HUDEP-2 (cell line): ENCODE measurements around the gene TTLL12.

ENCODE experiments used
- DNase-seq, 76 experiments: peaks; one replicate each; lab custom pipeline; 2025; ENCODE audit not compliant: unreplicated experiment in 76 of 76; lab: John Stamatoyannopoulos, UW

The TTLL12 gene

DNA sequence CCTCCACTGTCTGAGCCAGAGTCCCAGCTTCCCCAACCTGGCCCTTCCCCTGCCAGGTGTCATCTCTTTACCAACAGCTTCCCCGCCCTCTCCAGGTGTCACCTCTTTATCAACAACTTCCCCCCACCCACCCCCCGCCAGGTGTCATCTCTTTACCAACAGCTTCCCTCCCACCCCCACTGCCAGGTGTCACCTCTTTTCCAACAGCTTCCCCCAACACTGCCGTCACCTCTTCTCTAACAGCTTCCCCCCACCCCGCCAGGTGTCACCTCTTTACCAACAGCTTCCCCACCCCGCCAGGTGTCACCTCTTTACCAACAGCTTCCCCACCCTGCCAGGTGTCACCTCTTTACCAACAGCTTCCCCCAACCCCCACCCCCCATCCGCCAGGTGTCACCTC, 29.8 kb upstream of the TTLL12 start:
- DNase-seq, result no peak

DNA sequence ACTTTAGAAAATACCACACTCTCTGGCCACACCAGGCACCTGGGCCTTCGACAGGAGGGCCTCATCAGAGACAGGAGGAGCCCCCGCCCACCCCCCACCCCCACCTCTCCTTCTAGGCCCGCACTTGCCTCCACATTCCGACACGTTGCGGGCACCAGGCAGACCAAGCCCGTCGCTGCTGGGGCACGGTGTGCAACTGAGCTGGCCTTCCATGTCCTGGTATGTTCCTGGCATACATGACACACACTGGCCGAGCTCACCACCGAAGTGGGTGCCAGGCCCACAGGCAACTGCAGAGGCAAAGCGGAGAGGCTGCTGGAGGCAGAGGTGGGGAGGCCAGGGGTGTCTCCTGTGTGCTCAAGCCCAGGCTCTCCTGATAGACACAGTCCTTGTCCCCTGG, 27.0 kb upstream of the TTLL12 start:
- no peak for DNase-seq

DNA sequence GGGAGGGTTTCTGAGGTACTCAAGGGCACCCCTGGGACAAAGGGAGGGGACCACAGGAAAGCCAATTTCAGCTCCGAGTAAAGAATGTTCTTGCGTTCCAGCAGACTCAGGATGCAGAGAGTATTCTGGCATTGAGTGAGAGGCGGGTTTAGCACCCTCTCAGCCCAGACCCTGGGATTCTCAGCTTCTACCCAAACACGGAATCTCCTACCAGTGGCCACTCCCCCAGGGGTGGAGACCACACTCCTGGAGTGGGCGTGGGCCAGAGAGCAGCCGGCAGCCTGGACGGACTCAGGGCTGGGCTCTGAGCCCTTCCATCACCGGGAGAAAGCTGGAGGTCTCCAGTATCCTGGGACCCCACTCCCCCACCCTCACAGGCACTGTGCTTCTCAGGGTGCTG, 26.1 kb upstream of the TTLL12 start:
- peak in 9 of 76 experiments; percentile 6 to 27 (median 17) for DNase-seq

DNA sequence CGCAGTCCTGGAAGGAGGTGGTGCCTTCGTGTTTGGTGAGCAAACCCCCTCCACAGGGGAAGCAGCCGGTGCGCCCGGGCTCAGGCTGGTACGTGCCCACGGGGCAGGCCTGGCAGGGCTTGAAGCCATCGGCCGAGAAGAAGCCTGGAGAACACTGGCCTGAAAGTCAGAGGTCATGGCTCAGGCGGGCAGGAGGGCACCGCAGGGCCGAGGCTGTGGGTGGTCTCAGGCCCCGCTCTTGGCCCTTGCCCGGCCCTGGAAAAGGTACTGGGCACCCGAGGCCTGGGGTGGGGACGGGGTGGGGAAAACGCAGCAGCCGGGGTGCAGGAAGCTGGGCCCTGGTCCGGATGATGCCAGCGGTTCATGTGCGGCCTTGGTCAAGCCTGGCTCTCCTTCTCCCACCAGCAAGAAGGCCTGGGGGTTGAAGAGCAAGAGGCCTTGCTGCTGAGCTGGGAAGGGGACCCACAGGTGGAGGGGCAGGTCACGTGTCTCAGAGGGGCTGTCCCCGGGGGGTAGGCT, 25.6 kb upstream of the TTLL12 start:
- no peak for DNase-seq

DNA sequence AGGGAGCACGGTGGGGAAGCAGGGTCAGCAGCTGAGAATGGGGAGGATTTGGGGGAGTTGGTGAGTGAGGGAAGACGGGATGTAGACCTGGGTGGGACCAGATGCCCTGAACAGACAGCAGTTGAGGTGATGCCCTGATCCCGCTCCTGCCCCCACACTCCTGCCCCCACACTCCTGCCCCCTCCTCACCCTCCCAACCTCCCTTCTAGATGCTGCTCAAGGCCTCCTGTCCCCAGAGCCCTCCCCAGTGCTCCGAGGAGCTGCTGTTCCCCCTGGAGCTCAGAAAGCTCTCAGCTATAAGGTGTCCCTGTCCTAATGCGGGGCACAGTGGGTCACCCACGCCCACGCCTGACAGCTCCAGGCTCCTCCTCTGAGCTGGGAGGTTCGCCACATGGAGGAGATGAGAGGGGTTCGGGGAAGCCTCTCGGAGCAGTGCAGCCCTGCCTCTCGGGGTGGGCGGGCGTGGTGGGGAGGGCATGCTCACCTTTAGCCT, 25.1 kb upstream of the TTLL12 start:
- no peak for DNase-seq

DNA sequence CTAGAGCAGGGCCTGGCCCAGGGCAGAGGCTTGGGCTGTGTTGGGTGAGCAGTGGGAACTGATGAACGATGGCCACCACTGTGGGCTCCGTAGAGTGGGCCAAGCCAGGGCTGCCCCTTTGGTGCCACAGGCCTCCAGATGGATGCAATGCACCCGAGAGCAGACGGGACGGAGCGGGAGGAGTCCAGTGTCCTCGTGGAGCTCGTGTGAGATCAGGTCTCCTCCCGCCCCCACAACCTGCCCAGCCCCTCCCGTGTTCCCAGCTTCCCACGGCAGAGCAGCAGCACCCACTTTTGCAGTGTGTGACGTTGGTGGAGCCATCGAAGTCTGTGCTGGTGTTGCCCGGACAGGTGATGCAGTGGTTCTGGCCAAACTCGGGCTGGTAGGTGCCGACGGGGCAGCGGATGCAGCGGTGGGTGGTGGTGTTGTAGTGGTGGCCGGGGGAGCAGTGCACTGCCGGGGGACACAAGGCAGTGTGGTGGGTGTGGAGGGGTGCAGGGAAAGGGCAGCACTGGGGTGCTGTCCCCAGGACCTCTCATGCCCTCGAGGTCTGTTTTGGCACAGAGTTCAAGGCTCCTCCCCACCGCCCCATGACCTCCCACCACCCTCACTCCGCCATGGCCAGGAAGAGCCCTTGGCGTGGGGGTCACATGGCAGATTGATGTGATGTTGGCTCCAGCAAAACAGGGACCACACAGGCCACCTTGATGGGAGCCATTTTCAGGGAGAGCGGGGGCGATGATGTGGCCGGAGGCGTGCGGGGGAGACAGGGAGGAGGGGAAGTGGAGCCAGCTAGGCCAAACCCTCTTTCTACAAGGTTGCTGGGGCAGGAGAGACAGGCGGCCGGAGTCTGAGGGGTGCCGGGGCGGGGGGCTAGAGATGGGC, 23.9 kb upstream of the TTLL12 start:
- no peak for DNase-seq

DNA sequence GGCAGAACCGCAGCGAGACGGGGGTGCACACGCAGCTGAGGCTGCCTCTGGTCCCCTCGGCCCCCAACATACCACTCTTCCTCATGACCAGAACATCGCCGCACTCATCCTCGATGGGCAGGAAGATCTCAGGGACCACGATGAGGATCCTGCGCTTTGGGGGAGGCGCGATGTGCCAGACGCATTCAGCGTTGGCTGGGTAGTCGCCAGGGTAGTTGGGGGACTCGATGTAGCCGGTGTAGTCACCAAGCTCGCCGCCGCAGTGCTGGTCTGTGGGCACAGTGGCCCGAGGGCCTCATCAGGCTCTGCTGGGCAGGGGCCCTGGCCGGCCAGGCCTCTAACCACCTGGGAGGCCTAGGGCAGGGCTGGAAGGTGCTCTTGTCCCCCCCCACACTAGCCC, 23.0 kb upstream of the TTLL12 start:
- DNase-seq, result no peak

DNA sequence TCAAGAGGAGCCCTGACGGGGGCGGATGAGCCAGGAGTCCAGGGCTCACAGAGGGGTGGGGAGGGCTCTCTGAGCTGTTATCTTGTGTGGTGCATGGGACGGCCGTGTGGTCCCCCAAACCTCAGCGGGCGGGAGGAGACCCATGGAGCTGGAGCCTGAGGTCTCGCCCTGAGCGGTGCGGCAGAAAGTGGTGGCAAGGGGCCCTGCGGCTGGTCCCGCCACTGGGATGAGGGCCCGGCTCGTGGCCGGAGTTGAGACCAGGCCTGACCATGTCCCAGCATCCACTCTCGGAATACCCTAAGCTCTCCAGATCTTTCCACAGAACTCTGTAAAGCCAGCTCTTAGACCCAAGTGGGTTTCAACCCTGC, 22.6 kb upstream of the TTLL12 start:
- DNase-seq, result no peak

DNA sequence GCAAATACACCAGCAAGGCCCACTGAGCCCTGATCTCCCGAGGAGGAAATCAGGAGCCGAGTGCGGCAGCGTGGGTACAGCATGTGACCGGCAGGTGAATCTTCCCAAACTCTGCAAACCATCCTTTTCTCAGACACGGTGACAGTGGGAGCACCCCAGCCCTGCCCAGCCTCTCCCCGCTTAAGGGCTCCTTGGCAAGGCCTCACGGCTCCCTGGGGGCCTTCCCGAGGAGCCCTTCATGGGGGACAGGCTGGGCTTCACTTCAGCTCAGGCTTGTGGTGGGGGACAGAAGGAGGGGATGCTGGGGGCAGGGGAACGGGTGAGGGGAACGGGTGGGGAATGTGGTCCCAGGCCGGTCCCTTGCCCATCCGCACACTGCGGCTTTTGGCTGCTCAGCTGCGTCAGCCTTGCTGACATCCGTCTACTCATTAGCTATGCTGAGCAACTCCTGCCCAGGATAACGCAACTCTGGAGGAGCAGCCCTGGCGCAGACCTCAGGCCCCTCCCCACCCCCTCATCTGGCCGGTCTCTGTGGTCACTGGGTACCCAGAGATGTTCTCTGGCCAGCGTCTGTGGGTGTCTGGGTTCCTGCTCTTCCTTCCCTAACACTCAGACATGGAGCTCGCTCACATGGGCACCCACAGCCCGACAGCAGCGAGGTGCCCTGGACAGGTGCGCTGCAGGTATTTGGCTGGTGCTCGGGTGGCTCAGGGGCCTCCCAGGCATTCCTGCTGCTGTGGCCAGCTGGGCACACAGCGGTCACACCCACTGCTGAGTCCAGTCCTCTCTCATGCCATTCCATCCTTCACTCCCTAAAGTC, 22.0 kb upstream of the TTLL12 start:
- DNase-seq, result no peak

DNA sequence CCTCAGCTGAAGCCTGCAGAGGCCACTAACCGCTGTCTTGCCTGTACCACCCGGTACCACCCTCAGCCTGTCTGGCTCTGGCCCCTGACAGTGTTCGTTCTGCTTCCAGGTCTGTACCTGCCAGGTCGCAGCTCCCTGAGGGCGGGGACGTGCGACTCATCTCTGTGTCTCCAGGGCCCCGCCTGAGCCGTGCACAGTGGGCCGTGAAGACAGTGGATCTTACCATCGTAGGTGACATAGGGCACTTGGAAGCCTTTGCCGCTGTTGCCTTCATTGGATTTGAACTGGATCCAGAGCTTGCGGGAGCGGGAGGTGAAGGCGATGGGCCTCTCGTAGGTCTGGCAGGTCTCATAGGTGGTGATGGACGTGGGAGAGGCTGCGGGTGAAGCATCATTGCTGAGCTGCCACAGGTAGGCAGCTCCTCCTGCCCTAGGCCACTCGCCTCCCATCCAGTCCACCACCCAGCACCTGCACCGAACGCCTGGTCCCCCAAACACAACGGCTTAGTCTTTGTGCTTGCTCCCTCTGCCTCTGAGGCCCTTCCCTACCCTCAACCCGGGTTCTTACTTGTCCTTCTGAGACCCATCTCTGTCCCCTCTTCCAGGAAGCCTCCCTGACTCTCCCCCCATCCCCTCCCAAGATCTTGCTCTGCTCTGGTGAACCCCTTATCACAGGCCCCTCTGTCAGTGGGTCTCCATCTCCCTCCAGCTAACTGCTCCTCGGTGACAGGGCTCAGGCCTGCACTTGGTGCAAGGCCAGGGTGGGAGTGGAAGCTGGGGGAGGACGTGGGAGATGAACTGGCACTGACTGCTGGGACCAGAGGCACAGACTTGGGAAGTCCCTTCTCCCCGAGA, 21.1 kb upstream of the TTLL12 start:
- DNase-seq, result no peak

DNA sequence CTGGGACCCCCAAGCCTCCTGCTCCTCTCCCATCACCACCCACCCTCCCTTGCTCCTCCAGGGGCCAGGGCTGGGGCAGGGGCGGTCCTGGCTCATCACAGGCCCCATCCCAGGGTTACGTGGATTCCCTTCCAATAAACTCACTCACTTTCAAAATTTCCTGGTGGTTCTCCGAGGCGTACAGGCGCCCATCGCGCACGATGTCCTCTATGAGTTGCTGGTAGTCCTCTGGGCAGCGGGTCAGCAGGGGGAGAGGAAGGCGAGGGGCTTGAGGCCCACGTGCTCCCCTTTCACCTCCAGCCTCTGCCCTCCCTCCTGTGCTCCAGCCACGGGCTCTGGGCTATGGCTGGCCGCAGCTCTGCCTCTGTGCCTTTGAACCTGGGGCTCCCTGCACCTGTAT, 20.5 kb upstream of the TTLL12 start:
- no peak for DNase-seq

DNA sequence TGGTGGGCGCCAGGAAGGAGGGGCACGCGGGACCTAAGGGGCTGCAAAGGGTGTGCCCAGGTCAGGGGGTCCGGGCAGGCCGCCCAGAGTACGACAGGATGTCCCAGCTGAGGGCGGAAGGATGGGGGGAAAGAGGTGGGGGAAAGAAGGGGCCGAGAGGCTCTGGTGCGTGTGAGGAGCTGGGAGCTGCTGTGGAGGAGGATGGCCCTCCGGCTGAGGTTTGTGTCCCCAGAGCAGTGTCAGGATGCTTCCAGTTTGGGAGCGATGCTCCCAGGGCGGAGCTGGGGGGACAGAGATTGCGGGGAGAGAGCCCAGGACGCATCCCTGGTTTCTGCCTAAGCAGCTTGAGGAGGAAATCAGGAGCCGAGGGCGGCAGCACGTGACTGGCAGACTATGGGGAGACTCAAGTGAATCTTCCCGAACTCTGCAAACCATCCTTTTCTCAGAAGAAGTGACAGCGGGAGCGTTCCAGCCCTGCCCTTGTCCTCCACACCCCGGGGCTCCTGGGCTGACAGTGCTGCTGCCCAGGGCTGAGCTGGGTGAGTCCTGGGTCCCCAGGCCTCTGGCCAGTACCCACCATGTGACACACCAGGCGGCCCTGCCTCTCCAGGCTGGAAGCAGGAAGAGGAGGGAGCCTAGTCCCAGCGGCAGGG, 19.7 kb upstream of the TTLL12 start:
- DNase-seq, result no peak

DNA sequence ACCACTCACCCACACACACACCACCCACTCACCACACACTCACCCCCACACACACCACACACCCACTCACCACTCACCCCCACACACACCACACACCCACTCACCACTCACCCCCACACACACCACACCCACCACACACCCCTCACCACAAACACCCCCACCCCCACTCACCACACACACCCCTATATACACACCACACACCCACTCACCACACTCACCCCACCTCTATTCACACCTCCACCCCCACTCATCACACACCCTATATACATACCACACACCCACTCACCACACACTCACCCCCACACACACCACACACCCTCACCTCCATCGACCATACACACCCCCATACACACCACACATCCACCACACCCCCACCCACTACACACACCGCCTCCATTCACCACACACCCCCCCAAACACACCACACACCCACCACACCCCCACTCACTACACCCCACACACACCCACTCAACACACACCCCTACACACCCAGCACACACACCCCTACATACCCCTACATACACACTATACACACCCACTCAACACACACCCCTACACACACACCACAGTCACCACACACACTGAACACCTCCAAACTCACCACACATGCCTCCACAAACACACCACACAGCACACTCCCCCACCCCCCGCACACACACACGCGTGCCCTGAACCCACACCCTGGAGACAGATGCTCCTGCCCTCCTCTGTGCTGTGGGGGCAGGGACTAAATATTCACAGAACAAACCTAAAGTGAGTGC, 19.0 kb upstream of the TTLL12 start:
- peak in 8 of 76 experiments; percentile 8 to 34 (median 15) for DNase-seq

DNA sequence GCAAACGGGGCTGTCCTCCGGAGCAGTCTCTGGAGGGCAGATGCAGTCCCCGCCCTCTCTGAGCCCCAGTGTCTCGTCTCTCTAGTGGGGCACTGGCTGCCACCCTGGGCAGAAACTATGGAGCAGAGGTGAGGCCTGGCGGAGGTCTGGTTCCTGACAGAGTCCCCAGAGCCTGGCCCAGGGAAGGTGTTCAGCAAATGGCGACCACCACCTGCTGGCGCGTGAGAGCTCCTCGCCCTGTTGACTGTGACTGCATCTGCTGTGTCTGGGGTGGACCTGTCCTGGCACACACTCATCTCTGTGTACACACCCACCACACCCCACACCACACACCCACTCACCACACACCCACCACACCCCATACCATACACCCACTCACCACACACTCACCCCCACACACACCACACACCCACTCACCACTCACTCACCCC, 18.3 kb upstream of the TTLL12 start:
- peak in 43 of 76 experiments; percentile 12 to 66 (median 34) for DNase-seq

DNA sequence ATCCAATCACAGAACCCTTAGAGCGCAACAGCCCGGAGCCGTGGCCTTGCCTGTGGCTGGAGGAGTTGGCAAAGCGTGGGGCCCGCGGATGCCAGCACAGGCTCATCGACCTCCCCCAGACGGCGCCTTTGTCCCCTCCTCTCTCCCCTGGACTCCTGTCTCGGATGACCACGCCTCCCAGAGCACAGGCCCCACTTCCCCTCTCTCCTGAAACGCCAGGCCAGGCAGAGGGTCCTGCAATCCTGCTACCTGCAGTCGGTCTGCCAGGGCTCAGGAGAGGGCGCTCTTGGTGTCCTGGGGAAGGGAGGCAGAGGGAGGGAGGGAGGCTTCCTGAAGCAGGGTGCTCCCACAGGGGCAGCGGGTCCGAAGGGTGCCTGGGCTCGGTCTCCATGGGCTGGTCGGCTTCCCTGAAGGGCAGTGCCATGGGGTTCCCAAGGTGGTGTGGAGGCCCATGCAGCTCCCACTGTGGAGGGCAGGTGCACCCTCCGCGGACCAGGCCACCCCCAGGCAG, 16.6 kb upstream of the TTLL12 start:
- no peak for DNase-seq

DNA sequence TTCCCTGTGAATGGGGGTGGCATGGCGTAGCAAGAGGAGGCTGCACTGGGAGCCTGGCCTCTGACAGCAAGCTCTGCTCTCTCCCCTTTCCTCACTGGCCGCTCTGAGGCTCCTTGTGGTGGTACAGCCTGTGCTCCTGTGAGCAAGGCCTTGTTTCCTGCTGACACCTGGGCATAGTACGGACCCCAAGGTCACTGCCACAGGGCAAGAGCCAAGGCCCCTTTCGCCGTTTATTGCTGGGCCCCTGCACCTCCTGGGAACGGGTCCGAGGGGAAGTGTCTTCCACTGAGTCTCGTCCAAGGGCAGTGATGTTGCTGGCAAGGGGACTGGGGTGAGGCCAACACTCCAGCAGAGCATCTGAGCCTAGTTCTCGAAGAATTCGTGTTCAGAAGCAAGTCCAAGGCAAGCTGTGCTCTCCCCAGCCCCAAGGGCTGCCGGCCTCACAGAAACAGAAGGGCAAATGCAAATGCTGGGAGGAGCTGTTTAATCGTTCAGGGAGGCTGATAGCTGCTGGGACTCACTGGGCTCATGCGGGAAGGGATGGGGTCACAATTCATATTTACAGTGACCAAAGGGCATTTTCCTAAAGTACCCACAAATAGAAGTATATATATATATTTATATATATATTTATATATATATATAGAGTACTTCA, 15.9 kb upstream of the TTLL12 start:
- DNase-seq, result no peak

DNA sequence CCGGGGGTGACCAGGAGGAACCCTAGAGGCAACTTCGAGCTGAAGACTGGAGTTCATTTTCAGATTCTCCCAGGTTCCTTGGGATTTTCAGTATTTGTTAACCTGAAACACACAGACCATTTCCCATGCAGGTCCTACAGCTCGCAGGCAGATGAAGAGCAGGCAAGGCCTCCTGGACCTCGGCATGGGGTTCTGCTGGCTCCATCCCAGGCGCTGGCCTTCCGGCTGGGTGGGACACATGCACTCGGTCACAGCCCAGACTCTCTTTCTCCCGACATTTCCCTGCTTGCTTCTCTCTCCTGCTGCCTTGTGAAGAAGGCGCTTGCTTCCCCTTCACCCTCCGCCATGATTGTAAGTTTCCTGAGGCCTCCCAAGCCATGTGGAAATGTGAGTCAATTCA, 15.4 kb upstream of the TTLL12 start:
- no peak for DNase-seq

DNA sequence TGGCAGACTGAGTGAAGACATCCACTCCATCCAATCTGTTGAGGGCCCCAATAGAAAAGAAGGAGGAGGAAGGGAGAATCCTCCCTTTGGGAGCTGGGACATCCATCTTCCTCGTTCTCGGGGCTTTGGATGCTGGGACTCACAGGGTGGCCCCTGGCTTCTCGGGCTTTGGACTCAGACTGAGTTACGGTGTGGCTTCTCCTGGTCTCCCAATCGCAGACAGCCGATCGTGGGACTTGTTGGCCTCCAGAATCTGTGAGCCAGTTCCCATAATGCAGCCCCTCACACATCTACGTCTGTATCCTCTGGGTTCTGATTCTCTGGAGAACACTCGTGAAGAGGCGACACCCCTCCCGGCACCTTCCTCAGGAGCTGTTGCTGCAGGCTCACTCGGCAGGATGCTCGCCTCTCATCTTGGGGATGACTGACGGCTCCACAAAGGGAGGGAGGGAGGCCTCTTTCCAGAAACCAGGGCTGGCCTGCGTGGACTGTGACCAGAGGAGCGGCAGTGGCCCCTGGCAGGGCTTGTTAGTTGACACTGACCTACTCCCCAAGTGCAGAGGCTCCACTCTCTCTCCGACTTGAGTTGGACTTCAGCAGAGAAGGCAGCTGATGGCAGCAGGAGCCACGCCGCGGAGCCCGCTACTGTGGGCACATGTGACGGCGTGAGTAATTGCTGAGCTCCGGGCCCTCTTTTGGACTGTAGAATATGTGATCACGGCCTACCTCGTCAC, 14.7 kb upstream of the TTLL12 start:
- no peak for DNase-seq
